Panc1 (cell line): ENCODE data around the gene TRH.

Experiments used
- CTCF ChIP-seq: fragments of 450-650 bp; IDR thresholded peaks from 2 replicates; pipeline ENCODE4 v1.5.1; 2017; ENCODE audit warnings: mild to moderate bottlenecking
- POLR2AphosphoS5 ChIP-seq: IDR thresholded peaks from 2 replicates; pipeline ENCODE4 v1.6.1; 2012; ENCODE audit warnings: mild to moderate bottlenecking, low read depth, low read length, moderate library complexity
- REST ChIP-seq, 2 experiments: IDR thresholded peaks; 2 replicates each; pipeline ENCODE4 v1.6.1; 2011 to 2012; ENCODE audit warnings: low read depth in 2 of 2, control low read depth in 1 of 2, low read length in 1 of 2, mild to moderate bottlenecking in 1 of 2, moderate library complexity in 1 of 2; ENCODE audit not compliant: insufficient read depth in 1 of 2
- SIN3A ChIP-seq: IDR thresholded peaks from 2 replicates; pipeline ENCODE4 v1.6.1; 2012; ENCODE audit warnings: low read depth, mild to moderate bottlenecking, low read length, moderate library complexity, borderline replicate concordance; ENCODE audit not compliant: insufficient read depth

- no peak for TF ChIP-seq CTCF
- TF ChIP-seq POLR2AphosphoS5: no peak
- TF ChIP-seq SIN3A: no peak
- no peak for TF ChIP-seq REST (IDR thresholded peaks at IDR 0.05; ENCODE audit: insufficient read depth in 1 of 2, low read depth in 2 of 2, low read length in 1 of 2)
Observed at GRCh38 chr3:129994883-129995559, 20.5 kb downstream of the TRH start.
